Thyroid gland (tissue), 4 donors: ENCODE data around the gene CFAP69. TPM values are rescaled to one million over a fixed set of nuclear protein-coding genes. Genes with fewer than 3 reads are reported as not detected.

ENCODE experiments used
- DNase-seq, 2 donors: peaks; one replicate each; pipeline ENCODE4 v3.0.0-alpha.2; 2019
- H3K27ac ChIP-seq, 3 donors: fragments of 200-600 bp; sonication (generic); 1 replicate in 2 of 3; 2 replicates in 1 of 3; pipeline ENCODE4 v1.5.1; 2016 to 2019; ENCODE audit warnings: mild to moderate bottlenecking in 1 of 3, moderate library complexity in 1 of 3
- H3K27me3 ChIP-seq: fragments of 200-600 bp; sonication (generic); one replicate; pipeline ENCODE4 v1.5.1; 2019
- H3K36me3 ChIP-seq, 2 donors: fragments of 200-600 bp; sonication (generic); one replicate each; pipeline ENCODE4 v1.5.1; 2016 to 2019
- H3K4me1 ChIP-seq, 2 donors: fragments of 200-600 bp; sonication (generic); one replicate each; pipeline ENCODE4 v1.5.1; 2017 to 2019
- H3K4me3 ChIP-seq, 3 donors: fragments of 200-600 bp; sonication (generic); replicated peaks in 1 of 3; 1 replicate in 2 of 3; 2 replicates in 1 of 3; pipeline ENCODE4 v1.5.1; 2016; ENCODE audit warnings: mild to moderate bottlenecking in 1 of 3
- H3K9me3 ChIP-seq: fragments of 200-600 bp; sonication (generic); one replicate; pipeline ENCODE4 v1.5.1; 2017
- CTCF ChIP-seq, 6 experiments: fragments of 200-600 bp in 3 of 6; fragments of 450-650 bp in 3 of 6; sonication (generic) in 3 of 6; IDR thresholded peaks; one replicate each; pipeline ENCODE4 v1.5.1; 2016 to 2019; ENCODE audit warnings: antibody characterized with exemption in 6 of 6, mild to moderate bottlenecking in 2 of 6, inconsistent platforms in 1 of 6, moderate library complexity in 1 of 6
- POLR2A ChIP-seq, 2 donors: fragments of 450-650 bp; IDR thresholded peaks; one replicate each; pipeline ENCODE4 v1.6.1; 2017; ENCODE audit warnings: antibody characterized with exemption in 2 of 2, mild to moderate bottlenecking in 2 of 2, moderate library complexity in 1 of 2
- WGBS, 2 donors: methylation state at CpG; one replicate each; pipeline ENCODE4 v1.1.5; 2017; 5-methylcytosine and 5-hydroxymethylcytosine counted together
- intact Hi-C: fragments of 100-400 bp; cut with DNase I; formaldehyde crosslinking; loops from one replicate; pipeline ENCODE4 v1.15.1; 2023
- total RNA-seq, 4 donors: library from RNA; depleted of rRNA; stranded (reverse); fragments of >200 nt; gene quantifications; one replicate each; pipeline ENCODE4 v1.2.3, GENCODE V29; 2016

Gene CFAP69
- total RNA-seq = 10 to 100 TPM; 12.6 to 73.8 (median 32.5) TPM

- Histone ChIP-seq H3K4me3 (peak within 1 kb of the TSS; percentile 91 to 97 (median 94)), H3K9me3 (no peaks in the 10 kb centered on the region), H3K27me3 (no peaks in the 10 kb centered on the region), H3K4me1 (peaks cover 12 to 15% of the 10 kb centered on the region in 2 donors), H3K27ac (peak within 1 kb of the TSS in 2 of 3 donors; percentile 44 to 54), H3K36me3 (no peaks in the 10 kb centered on the region)
- TF ChIP-seq CTCF (IDR thresholded peaks at IDR 0.05) (peak in 4 of 6 experiments; percentile 32 to 53 (median 42)), POLR2A (IDR thresholded peaks at IDR 0.05) (peak in 1 of 2 donors; percentile 38)
- peak; percentile 92 to 93 for DNase-seq
- intact Hi-C loops = loop anchor here (10.0 kb wide), 1 partner anchor 180 kb away; no protein-coding TSS in a partner anchor
- 0 to 2% methylated on average over 25 to 36 of the region's 59 CpGs for WGBS, 2 donors
Observed at GRCh38 chr7:90244909-90245851, at the start of gene CFAP69. CFAP69 (plus strand) TSS chr7:90245174; CDS start chr7:90245425, 251 bp downstream.

- Histone ChIP-seq H3K36me3 (no peaks in the 10 kb centered on the region), H3K4me1 (no peaks in the 10 kb centered on the region), H3K9me3 (no peaks in the 10 kb centered on the region), H3K27me3 (no peaks in the 10 kb centered on the region), H3K4me3 (no peak overlapping the region), H3K27ac (no peak overlapping the region)
- intact Hi-C loops = no loop called here
- no peak for DNase-seq
- 95 to 98% methylated on average over 2 of the region's 2 CpGs for WGBS, 2 donors
- TF ChIP-seq CTCF (IDR thresholded peaks at IDR 0.05) = no peak
- TF ChIP-seq POLR2A (IDR thresholded peaks at IDR 0.05) = no peak
Observed at GRCh38 chr7:90201500-90202195, 43.3 kb upstream of the CFAP69 start.

- no peaks in the 10 kb centered on the region for H3K36me3 ChIP-seq
- no peak overlapping the region for H3K4me3 ChIP-seq
- no peaks in the 10 kb centered on the region for H3K27me3 ChIP-seq
- 82 to 92% methylated on average over 1 of the region's 1 CpG for WGBS, 2 donors
- H3K27ac ChIP-seq = no peak overlapping the region
- no peak for DNase-seq
- intact Hi-C loops = no loop called here
- peaks cover 0 to 4% of the 10 kb centered on the region in 2 donors for H3K4me1 ChIP-seq
- TF ChIP-seq POLR2A (IDR thresholded peaks at IDR 0.05) = no peak
- TF ChIP-seq CTCF (IDR thresholded peaks at IDR 0.05) = no peak
- no peaks in the 10 kb centered on the region for H3K9me3 ChIP-seq
Observed at GRCh38 chr7:90207956-90208355, 37.0 kb upstream of the CFAP69 start.

GRCh38 chr7:90209776-90210175 lies 35.2 kb upstream of the CFAP69 start:
- H3K4me3 ChIP-seq = no peak overlapping the region
- H3K4me1 ChIP-seq = peaks cover 0 to 4% of the 10 kb centered on the region in 2 donors
- no peak for DNase-seq
- no peaks in the 10 kb centered on the region for H3K27me3 ChIP-seq
- no peaks in the 10 kb centered on the region for H3K36me3 ChIP-seq
- WGBS, 2 donors = 76 to 81% methylated on average over 1 of the region's 1 CpG
- H3K9me3 ChIP-seq = no peaks in the 10 kb centered on the region
- TF ChIP-seq CTCF (IDR thresholded peaks at IDR 0.05) (no peak), POLR2A (IDR thresholded peaks at IDR 0.05) (no peak)
- H3K27ac ChIP-seq = no peak overlapping the region
- intact Hi-C loops = no loop called here
